GM18873 (cell line): ENCODE data around the gene ACOXL.

ENCODE experiments used
- ATAC-seq: cut with Tn5 transposase; IDR thresholded peaks from one replicate; pipeline ENCODE4 v1.9.1; 2021; ENCODE audit warnings: mild to moderate bottlenecking, moderate library complexity, moderate number of reproducible peaks; ENCODE audit not compliant: unreplicated experiment, low FRiP score

Gene ACOXL

GRCh38 chr2:110897966-110898365 is 165.6 kb downstream of the ACOXL start:
- no peak for ATAC-seq

GRCh38 chr2:110900191-110900590 is 167.8 kb downstream of the ACOXL start:
- ATAC-seq = no peak

GRCh38 chr2:110903548-110903947 is 171.2 kb downstream of the ACOXL start:
- no peak for ATAC-seq

- ATAC-seq = no peak
Observed at GRCh38 chr2:110904116-110904778, 171.9 kb downstream of the ACOXL start.

- ATAC-seq = no peak
Observed at GRCh38 chr2:110904779-110905148, 172.4 kb downstream of the ACOXL start.

GRCh38 chr2:110905217-110905616 is 172.8 kb downstream of the ACOXL start:
- no peak for ATAC-seq

GRCh38 chr2:110906613-110907298 is 174.4 kb downstream of the ACOXL start:
- no peak for ATAC-seq

- ATAC-seq = no peak
Observed at GRCh38 chr2:110909501-110909900, 177.1 kb downstream of the ACOXL start.

- no peak for ATAC-seq
Observed at GRCh38 chr2:110910423-110910822, 178.1 kb downstream of the ACOXL start.

- no peak for ATAC-seq
Observed at GRCh38 chr2:110919738-110920137, 187.4 kb downstream of the ACOXL start.

- no peak for ATAC-seq
Observed at GRCh38 chr2:110925479-110925878, 193.1 kb downstream of the ACOXL start.

GRCh38 chr2:110927526-110927925 is 195.2 kb downstream of the ACOXL start:
- ATAC-seq = no peak

- ATAC-seq = no peak
Observed at GRCh38 chr2:110929528-110929927, 197.2 kb downstream of the ACOXL start.

GRCh38 chr2:110931648-110932047 is 199.3 kb downstream of the ACOXL start:
- ATAC-seq = no peak

GRCh38 chr2:110933420-110933819 is 201.0 kb downstream of the ACOXL start:
- no peak for ATAC-seq

GRCh38 chr2:110934948-110935347 is 202.6 kb downstream of the ACOXL start:
- no peak for ATAC-seq

GRCh38 chr2:110940376-110940910 is 208.1 kb downstream of the ACOXL start:
- ATAC-seq = no peak

- ATAC-seq = no peak
Observed at GRCh38 chr2:110941226-110941625, 208.9 kb downstream of the ACOXL start.

- no peak for ATAC-seq
Observed at GRCh38 chr2:110943070-110943634, 210.8 kb downstream of the ACOXL start.

- no peak for ATAC-seq
Observed at GRCh38 chr2:110946902-110947301, 214.5 kb downstream of the ACOXL start.

GRCh38 chr2:110948027-110948674 is 215.8 kb downstream of the ACOXL start:
- no peak for ATAC-seq
